ENCODE measurements around the gene SETD2.

DNA sequence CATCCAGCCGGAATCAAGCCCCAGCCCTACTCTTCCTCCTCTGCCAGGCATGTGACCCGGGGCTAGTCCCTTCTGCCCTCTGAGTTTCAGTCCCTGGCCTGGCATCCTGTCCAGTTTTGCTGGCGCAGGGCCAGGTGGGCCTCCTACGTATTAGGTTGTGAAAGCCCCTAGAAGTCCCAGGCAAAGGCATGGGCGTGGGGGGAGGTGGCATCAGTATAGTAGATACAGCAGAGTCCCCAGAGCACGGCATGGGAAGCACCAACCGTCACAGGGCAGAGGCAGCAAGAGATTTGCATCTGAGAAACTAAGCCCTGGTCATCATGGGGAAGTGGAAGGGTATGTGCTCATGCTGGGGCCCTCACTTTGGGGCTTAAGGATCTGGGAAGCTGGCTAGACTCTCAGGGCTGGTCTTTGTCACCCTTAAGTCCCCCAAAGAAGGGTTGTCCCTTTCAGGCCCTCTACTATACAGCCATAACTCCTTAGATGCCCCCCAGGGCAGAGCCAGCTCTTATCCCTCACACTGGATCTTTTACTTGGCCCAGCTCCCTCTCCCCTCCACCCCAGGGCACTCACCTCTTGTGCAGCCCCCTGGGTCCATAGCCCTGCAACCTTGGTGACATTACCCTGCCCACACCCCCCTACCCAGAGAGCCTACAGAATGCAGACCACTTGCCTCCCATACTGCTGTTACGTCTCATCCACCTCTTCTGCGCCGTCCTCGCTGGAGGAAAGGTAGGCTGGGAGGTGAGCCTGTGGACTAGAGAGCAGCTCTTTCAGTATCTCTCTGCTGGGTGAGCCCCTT is 173.1 kb downstream of the SETD2 start:
- TF ChIP-seq, protein P1, sequence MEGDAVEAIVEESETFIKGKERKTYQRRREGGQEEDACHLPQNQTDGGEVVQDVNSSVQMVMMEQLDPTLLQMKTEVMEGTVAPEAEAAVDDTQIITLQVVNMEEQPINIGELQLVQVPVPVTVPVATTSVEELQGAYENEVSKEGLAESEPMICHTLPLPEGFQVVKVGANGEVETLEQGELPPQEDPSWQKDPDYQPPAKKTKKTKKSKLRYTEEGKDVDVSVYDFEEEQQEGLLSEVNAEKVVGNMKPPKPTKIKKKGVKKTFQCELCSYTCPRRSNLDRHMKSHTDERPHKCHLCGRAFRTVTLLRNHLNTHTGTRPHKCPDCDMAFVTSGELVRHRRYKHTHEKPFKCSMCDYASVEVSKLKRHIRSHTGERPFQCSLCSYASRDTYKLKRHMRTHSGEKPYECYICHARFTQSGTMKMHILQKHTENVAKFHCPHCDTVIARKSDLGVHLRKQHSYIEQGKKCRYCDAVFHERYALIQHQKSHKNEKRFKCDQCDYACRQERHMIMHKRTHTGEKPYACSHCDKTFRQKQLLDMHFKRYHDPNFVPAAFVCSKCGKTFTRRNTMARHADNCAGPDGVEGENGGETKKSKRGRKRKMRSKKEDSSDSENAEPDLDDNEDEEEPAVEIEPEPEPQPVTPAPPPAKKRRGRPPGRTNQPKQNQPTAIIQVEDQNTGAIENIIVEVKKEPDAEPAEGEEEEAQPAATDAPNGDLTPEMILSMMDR (IDR thresholded peaks at IDR 0.05; ENCODE audit: low read length): no peak
- TF ChIP-seq EZH2 (IDR thresholded peaks at IDR 0.05; ENCODE audit: borderline replicate concordance, low read length): no peak

Data from OCI-LY1 (cell line).